Pancreas (tissue), 10 donors: ENCODE data around the gene CASP1. TPM values are rescaled to one million over a fixed set of nuclear protein-coding genes. Genes with fewer than 3 reads are reported as not detected.
"Not testable (repeated sequence)": the region's sequence is repeated elsewhere in the genome, so short reads cannot be mapped to it uniquely, and the experiment has no call there.

Source experiments
- ATAC-seq, 4 donors: fragments of 200-7000 bp; cut with Tn5 transposase; one replicate each; pipeline versions ENCODE4 v1.8.0 to v1.9.1; 2020; ENCODE audit warnings: mild to moderate bottlenecking in 4 of 4, moderate library complexity in 4 of 4
- DNase-seq, 6 donors: peaks; one replicate each; pipeline ENCODE4 v3.0.0-alpha.2; 2020
- FAIRE-seq: peaks from 2 replicates; lab custom pipeline; 2012; peaks lifted over from hg19 to GRCh38; lab: Jason Lieb, UNC
- H3K27ac ChIP-seq, 4 donors: fragments of 200-600 bp; sonication (generic); 1 replicate in 3 of 4; 2 replicates in 1 of 4; pipeline versions ENCODE4 v1.5.0 to v1.8.0; 2020
- H3K27me3 ChIP-seq, 4 donors: fragments of 200-600 bp; one replicate each; pipeline ENCODE4 v1.8.0; 2021
- H3K36me3 ChIP-seq, 3 donors: fragments of 200-600 bp; sonication (generic) in 1 of 3; one replicate each; pipeline versions ENCODE4 v1.5.0 to v1.8.0; 2020 to 2021
- H3K4me1 ChIP-seq, 3 donors: fragments of 200-600 bp; one replicate each; pipeline ENCODE4 v1.8.0; 2021
- H3K4me3 ChIP-seq, 4 donors: fragments of 200-600 bp; sonication (generic) in 2 of 4; one replicate each; pipeline versions ENCODE4 v1.5.0 to v1.8.0; 2020 to 2021
- H3K9me3 ChIP-seq, 4 donors: fragments of 200-600 bp; one replicate each; pipeline ENCODE4 v1.8.0; 2021
- WGBS, 2 donors: extraction: QIAGEN DNeasy Blood & Tissue Kit; methylation state at CpG; one replicate each; pipeline ENCODE4 v1.1.7; 2013; 5-methylcytosine and 5-hydroxymethylcytosine counted together
- intact Hi-C, 3 donors: fragments of 100-400 bp; cut with DNase I; formaldehyde crosslinking; loops; one replicate each; pipeline versions ENCODE4 v1.11.1 to v1.14.2; 2022
- polyA plus RNA-seq, 2 donors: library from polyadenylated mRNA; stranded (reverse); fragments of 200-250 nt; gene quantifications; one replicate each; pipeline ENCODE4 v1.2.3, GENCODE V29; 2013
- total RNA-seq, 6 donors: library from RNA; stranded (reverse); fragmentation: NEBNext Ultra II Directional in 4 of 6; extraction: Animal tissue kit (Norgen Biotek cat#: 25700) in 4 of 6; gene quantifications; one replicate each; pipeline versions ENCODE4 v1.2.1 to v1.2.4, GENCODE V29; 2021 to 2023
- TF ChIP-seq, protein P1 (sequence below), 4 donors: fragments of 200-600 bp; sonication (generic) in 3 of 4; IDR thresholded peaks; one replicate each; pipeline versions ENCODE4 v1.5.0 to v1.8.0; 2021; ENCODE audit warnings: antibody characterized with exemption in 4 of 4
- donor health status: healthy with polysubstance abuse.
- donor health status: DM: no; HTN: no; CAD: no; lungs with moderate emphysema.
- donor health status: DM: no; HTN: no; CAD: no.
- donor health status: control.
- donor health status: control.
- donor health status: Bipolar disorder and iron deficiency.
- donor health status: DM: yes; HTN: yes; CAD: no.
- donor health status: DM: no; HTN: no; CAD: no.
- donor health status: DM: no; HTN: no; CAD: no.
- donor health status: DM: yes; HTN: yes; CAD: no.

Gene CASP1
- total and polyA plus RNA-seq, 8 donors = 1.9 to 17.4 (median 5.4) TPM

DNA sequence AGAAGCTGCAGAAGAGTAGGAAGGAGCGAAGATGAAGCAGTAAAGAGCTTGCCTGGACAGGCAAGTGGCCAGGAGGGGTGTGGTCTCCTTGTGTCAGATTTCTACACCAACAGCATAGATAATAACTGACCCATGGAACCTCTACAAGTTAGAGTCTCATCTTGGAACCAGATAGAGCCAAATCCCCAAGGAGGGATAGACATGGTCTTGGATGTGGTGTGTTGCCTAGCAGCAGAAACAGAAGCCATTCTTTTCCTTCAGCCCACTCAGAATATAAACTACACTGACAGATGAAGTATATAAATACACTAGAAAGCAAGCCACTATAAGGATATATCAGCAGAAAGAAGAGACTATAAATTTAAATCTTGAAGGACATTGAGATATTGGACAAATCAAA is 14.5 kb upstream of the CASP1 start:
- H3K27ac ChIP-seq = no peak overlapping the region
- no peaks in the 10 kb centered on the region for H3K9me3 ChIP-seq
- FAIRE-seq (no peak), ATAC-seq (no peak), DNase-seq (no peak)
- H3K4me1 ChIP-seq = no peaks in the 10 kb centered on the region
- H3K27me3 ChIP-seq = no peaks in the 10 kb centered on the region
- intact Hi-C loops = no loop called here
- TF ChIP-seq, protein P1, sequence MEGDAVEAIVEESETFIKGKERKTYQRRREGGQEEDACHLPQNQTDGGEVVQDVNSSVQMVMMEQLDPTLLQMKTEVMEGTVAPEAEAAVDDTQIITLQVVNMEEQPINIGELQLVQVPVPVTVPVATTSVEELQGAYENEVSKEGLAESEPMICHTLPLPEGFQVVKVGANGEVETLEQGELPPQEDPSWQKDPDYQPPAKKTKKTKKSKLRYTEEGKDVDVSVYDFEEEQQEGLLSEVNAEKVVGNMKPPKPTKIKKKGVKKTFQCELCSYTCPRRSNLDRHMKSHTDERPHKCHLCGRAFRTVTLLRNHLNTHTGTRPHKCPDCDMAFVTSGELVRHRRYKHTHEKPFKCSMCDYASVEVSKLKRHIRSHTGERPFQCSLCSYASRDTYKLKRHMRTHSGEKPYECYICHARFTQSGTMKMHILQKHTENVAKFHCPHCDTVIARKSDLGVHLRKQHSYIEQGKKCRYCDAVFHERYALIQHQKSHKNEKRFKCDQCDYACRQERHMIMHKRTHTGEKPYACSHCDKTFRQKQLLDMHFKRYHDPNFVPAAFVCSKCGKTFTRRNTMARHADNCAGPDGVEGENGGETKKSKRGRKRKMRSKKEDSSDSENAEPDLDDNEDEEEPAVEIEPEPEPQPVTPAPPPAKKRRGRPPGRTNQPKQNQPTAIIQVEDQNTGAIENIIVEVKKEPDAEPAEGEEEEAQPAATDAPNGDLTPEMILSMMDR (IDR thresholded peaks at IDR 0.05) = no peak
- no peaks in the 10 kb centered on the region for H3K36me3 ChIP-seq
- no peak overlapping the region for H3K4me3 ChIP-seq
- 93 to 100% methylated on average over 1 of the region's 1 CpG for WGBS, 2 donors

DNA sequence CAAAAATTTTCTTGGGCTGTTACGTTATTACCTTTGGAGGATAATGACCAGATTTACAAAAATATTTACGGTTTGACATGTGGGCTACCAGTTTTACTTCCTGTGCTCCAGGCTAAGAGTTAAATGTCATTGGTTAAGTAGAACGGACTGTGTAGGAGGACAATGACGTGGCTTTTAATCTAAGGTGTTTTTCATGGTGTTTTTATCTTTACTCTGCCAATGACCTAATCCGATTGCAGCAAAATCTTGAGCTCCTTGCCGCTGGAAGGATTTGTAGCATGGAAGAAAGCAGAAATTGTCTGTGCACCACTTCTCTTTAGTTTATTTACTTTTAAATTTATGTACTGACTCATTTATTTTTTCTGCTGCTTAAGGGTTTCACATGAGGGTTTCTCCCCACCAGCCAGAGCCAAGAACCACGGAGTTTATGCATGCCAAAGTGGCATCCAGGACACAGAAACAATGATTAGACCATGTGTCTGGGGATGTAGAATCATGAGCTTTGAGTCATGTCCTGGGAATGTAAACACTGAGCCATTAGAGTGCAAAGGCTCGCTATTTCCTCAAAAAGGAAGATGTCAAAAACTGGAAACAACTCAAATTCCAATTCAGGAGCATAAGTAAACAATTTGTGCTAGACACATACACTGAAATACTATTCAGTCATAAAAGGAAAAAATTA is 12.1 kb upstream of the CASP1 start:
- no peaks in the 10 kb centered on the region for H3K27me3 ChIP-seq
- WGBS, 2 donors = 68 to 71% methylated on average over 8 of the region's 8 CpGs
- H3K4me3 ChIP-seq = no peak overlapping the region
- FAIRE-seq (peak; percentile 75), DNase-seq (peak in 1 of 6 donors; percentile 30), ATAC-seq (peak in 3 of 4 donors; percentile 59 to 82 (median 68))
- H3K27ac ChIP-seq = peak overlapping the region in 1 of 4 donors; percentile 15
- intact Hi-C loops = no loop called here
- TF ChIP-seq, protein P1 (IDR thresholded peaks at IDR 0.05) = no peak
- no peaks in the 10 kb centered on the region for H3K4me1 ChIP-seq
- no peaks in the 10 kb centered on the region for H3K9me3 ChIP-seq
- H3K36me3 ChIP-seq = no peaks in the 10 kb centered on the region

DNA sequence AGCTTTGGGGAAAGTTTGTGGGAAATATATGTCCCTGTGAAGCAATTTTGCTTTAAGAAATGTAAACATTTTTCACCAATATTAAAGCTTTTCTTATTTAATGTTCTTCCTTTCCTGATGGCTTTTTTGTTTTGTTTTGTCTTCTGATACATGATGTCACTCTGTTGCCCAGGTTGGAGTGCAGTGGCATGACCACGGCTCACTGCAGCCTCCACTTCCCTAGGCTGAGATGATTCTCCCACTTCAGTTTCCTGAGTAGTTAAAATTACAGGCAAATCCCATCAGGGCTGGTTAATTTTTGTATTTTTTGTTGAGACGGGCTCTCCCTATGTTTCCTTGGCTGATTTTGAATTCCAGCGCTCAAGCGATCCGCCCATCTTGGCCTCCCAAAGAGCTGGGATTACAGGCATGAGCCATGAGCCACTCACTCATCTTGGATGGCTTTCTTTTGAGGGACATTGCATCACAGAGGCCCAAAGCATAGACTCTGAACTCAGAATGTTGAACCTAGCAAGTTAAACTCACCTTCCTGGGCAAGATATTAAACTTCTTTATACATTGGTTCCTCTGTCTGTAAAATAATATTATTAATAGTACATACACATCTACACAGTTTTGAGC is 10.8 kb upstream of the CASP1 start:
- H3K9me3 ChIP-seq = no peaks in the 10 kb centered on the region
- 89 to 91% methylated on average over 5 of the region's 5 CpGs for WGBS, 2 donors

DNA sequence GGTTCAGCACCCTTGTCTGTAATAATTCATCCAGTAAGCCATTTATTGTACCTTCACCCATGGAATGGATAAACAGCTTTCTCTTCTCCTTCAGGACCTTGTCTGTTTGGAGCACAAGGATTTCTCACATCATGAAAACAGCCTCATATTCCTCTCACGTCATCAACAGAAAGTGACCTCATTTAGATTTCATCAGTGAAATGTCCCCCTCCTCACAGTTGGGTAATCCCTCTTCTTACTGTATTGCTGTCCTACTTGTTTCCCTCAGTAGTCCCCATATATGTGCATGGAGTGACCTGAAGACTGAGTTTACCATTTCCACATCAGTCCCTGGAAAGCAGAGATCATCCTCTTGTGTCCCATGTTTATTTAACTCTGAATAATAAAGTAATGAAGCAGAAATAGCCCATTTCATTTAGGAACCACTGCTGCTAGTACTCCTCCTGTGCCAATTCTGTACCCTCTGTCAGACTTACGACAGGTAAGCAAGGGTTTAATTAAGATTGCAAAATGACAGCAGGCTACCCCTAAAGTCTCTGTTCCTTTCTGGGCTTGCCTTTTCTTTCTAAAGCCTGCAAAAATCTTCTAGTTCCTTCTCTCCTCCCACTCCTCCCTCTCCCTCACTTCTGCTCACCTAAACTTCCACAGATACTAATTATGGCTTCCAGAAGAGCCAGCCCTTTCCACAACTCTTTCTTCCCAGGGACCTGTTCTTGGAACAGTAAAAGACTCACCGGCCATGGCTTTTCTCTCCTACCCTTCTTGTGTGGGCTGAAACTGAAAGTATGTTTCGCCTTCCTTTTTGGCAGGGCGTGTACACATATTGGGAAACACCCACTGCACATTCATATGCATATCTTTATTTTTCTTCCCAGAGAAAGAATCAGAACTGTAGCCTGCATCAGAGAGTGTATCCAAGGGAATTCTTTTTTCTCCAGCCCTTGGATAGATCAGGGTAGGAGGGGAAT is 9.9 kb upstream of the CASP1 start, which contains the start of gene CARD16:
TSS of gene CARD16 (minus strand) at position 779 of the 968 bp plus-strand sequence. CDS start at position 741, 38 bp downstream.
- Histone ChIP-seq H3K4me3 (peak within 1 kb of the TSS in 1 of 4 donors; percentile 26), H3K27ac (peak within 1 kb of the TSS in 2 of 4 donors; percentile 29 to 42)
- H3K4me1 ChIP-seq, H3K36me3 ChIP-seq, FAIRE-seq, H3K9me3 ChIP-seq, intact Hi-C loops, H3K27me3 ChIP-seq: not testable (repeated sequence)
- 67 to 77% methylated on average over 5 of the region's 5 CpGs for whole genome bisulfite sequencing, 2 donors
- DNase-seq (peak in 1 of 6 donors; percentile 25), ATAC-seq (peak in 3 of 4 donors; percentile 60 to 84 (median 74))

More for the DNA sequence above, 10.8 kb upstream of the CASP1 start:
- intact Hi-C loops = no loop called here
- Histone ChIP-seq H3K36me3 (no peaks in the 10 kb centered on the region), H3K4me3 (no peak overlapping the region), H3K27ac (peak overlapping the region in 1 of 4 donors; percentile 42), H3K27me3 (no peaks in the 10 kb centered on the region), H3K4me1 (no peaks in the 10 kb centered on the region)
- FAIRE-seq = no peak
- no peak for DNase-seq
- TF ChIP-seq, protein P1 (IDR thresholded peaks at IDR 0.05) = no peak
- ATAC-seq = peak in 1 of 4 donors; percentile 33

DNA sequence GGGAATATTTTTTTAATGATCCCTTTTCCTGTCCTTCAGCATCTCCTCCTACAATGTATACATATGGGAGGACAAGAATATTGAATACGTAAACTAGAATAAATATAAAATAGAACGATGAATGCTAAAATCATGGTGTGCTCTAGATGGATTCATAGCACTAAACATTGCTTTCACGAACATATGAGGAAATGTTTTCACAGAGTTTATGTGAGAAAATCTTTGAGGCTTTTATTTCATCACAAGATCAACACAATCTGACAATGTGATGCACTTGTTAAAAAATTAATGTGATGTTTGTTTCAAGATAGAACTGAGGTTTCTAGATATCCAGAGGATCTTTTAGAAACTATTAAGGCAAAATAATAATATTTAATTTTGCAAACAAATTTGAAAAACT is 7.2 kb upstream of the CASP1 start:
- FAIRE-seq = peak; percentile 13
- 82 to 88% methylated on average over 3 of the region's 3 CpGs for WGBS, 2 donors
- intact Hi-C loops = no loop called here
- Histone ChIP-seq H3K4me3 (no peak overlapping the region), H3K9me3 (no peaks in the 10 kb centered on the region), H3K4me1 (no peaks in the 10 kb centered on the region), H3K36me3 (no peaks in the 10 kb centered on the region), H3K27me3 (no peaks in the 10 kb centered on the region), H3K27ac (no peak overlapping the region)
- no peak for DNase-seq
- no peak for ATAC-seq
- TF ChIP-seq, protein P1 (IDR thresholded peaks at IDR 0.05) = no peak
